Daoy (cell line): Measurements from ENCODE around the gene TMEM61. TPM values are rescaled to one million over a fixed set of nuclear protein-coding genes. Genes with fewer than 3 reads are reported as not detected.

Experiments used
- DNase-seq: peaks from one replicate; pipeline ENCODE4 v3.0.0-alpha.2; 2015; ENCODE audit warnings: low read depth
- total RNA-seq: library from RNA; depleted of rRNA; stranded (reverse); fragments of >200 nt; shearing (Covaris generic); gene quantifications from 2 replicates; pipeline ENCODE4 v1.2.3, GENCODE V29; 2014; rRNA removed

TMEM61 gene
- total RNA-seq, 1 experiment from 2014 or later: not detected

- no peak for DNase-seq
Measured at GRCh38 chr1:55038552-55038838, 58.1 kb downstream of the TMEM61 start.

GRCh38 chr1:55038974-55039341, 58.5 kb downstream of the TMEM61 start:
- no peak for DNase-seq

GRCh38 chr1:55039342-55040082, 59.1 kb downstream of the TMEM61 start, which contains the start of gene PCSK9:
Gene PCSK9, plus strand, starts transcription at chr1:55039548. Its CDS starts 290 bp downstream, at chr1:55039838.
- DNase-seq: peak; percentile 34

GRCh38 chr1:55040083-55040932, 59.9 kb downstream of the TMEM61 start:
- DNase-seq: no peak

- DNase-seq: no peak
Measured at GRCh38 chr1:55040933-55041494, 60.6 kb downstream of the TMEM61 start.

- no peak for DNase-seq
Measured at GRCh38 chr1:55041613-55042012, 61.2 kb downstream of the TMEM61 start.

Other genes starting within 250 kb of the TMEM61 start
- gene PARS2, start 216.1 kb upstream of the TMEM61 start, total RNA-seq: 5.8 and 7.3 TPM in 2 replicates
- gene TTC22, start 179.3 kb upstream of the TMEM61 start, total RNA-seq: not detected in 2 replicates
- gene DHCR24, start 93.4 kb upstream of the TMEM61 start, total RNA-seq: 91.9 and 121 TPM in 2 replicates
- gene BSND, start 18.3 kb downstream of the TMEM61 start, total RNA-seq: not detected in 2 replicates
- gene PCSK9, start 58.9 kb downstream of the TMEM61 start, total RNA-seq: 0.03 and 0.29 TPM in 2 replicates
- 17.8 and 19.7 TPM in 2 replicates for gene USP24, start 234.7 kb downstream of the TMEM61 start, total RNA-seq